Measurements from ENCODE around the gene GAL3ST2.
"Not testable (repeated sequence)": the region's sequence is repeated elsewhere in the genome, so short reads cannot be mapped to it uniquely, and the experiment has no call there.

DNA sequence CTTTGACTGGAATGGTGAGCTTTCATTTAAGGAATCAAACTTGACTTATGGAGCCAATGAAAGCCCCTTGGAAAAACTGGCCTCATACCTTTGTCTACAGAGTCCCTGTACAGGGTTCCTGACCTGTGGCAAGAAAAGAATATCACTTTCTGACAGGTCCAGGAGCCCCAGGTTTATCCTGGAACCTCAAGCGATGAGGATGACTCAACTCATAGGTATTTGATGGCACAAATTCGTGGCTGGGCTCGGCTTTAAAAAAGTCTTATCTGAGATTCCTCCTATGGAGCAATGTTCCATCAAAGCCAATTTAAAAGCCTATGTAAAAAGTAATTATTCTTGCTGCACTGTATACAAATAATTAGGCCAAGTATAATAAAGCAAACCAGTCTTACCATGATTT is 14.8 kb downstream of the GAL3ST2 start:
- TF ChIP-seq, protein P1, sequence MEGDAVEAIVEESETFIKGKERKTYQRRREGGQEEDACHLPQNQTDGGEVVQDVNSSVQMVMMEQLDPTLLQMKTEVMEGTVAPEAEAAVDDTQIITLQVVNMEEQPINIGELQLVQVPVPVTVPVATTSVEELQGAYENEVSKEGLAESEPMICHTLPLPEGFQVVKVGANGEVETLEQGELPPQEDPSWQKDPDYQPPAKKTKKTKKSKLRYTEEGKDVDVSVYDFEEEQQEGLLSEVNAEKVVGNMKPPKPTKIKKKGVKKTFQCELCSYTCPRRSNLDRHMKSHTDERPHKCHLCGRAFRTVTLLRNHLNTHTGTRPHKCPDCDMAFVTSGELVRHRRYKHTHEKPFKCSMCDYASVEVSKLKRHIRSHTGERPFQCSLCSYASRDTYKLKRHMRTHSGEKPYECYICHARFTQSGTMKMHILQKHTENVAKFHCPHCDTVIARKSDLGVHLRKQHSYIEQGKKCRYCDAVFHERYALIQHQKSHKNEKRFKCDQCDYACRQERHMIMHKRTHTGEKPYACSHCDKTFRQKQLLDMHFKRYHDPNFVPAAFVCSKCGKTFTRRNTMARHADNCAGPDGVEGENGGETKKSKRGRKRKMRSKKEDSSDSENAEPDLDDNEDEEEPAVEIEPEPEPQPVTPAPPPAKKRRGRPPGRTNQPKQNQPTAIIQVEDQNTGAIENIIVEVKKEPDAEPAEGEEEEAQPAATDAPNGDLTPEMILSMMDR (IDR thresholded peaks at IDR 0.05), result not testable (repeated sequence)
- TF ChIP-seq RFX5 (IDR thresholded peaks at IDR 0.05; ENCODE audit: low read length); YY1 (IDR thresholded peaks at IDR 0.05; ENCODE audit: low read depth); GABPA (IDR thresholded peaks at IDR 0.05; ENCODE audit: low read depth); POLR2AphosphoS5 (IDR thresholded peaks at IDR 0.05; ENCODE audit: low read depth, low read length); JUND (IDR thresholded peaks at IDR 0.05); MXI1 (IDR thresholded peaks at IDR 0.05; ENCODE audit: low read depth, low read length); TAF1 (IDR thresholded peaks at IDR 0.05; ENCODE audit: borderline replicate concordance, low read depth, low read length); CHD2 (IDR thresholded peaks at IDR 0.05; ENCODE audit: low read length, partially characterized antibody); EP300 (IDR thresholded peaks at IDR 0.05; ENCODE audit: borderline replicate concordance in 1 of 2, low read depth in 1 of 2, low read length in 1 of 2): not testable (repeated sequence)
- TF ChIP-seq, protein P2, sequence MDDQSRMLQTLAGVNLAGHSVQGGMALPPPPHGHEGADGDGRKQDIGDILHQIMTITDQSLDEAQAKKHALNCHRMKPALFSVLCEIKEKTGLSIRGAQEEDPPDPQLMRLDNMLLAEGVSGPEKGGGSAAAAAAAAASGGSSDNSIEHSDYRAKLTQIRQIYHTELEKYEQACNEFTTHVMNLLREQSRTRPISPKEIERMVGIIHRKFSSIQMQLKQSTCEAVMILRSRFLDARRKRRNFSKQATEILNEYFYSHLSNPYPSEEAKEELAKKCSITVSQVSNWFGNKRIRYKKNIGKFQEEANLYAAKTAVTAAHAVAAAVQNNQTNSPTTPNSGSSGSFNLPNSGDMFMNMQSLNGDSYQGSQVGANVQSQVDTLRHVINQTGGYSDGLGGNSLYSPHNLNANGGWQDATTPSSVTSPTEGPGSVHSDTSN (IDR thresholded peaks at IDR 0.05), result not testable (repeated sequence)
- TF ChIP-seq, protein P3, sequence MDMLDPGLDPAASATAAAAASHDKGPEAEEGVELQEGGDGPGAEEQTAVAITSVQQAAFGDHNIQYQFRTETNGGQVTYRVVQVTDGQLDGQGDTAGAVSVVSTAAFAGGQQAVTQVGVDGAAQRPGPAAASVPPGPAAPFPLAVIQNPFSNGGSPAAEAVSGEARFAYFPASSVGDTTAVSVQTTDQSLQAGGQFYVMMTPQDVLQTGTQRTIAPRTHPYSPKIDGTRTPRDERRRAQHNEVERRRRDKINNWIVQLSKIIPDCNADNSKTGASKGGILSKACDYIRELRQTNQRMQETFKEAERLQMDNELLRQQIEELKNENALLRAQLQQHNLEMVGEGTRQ (IDR thresholded peaks at IDR 0.05; ENCODE audit: borderline replicate concordance, low read depth, low read length), result not testable (repeated sequence)
- TF ChIP-seq, protein P4, sequence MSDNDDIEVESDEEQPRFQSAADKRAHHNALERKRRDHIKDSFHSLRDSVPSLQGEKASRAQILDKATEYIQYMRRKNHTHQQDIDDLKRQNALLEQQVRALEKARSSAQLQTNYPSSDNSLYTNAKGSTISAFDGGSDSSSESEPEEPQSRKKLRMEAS (IDR thresholded peaks at IDR 0.05; ENCODE audit: low read depth), result not testable (repeated sequence)
- TF ChIP-seq, protein P5, sequence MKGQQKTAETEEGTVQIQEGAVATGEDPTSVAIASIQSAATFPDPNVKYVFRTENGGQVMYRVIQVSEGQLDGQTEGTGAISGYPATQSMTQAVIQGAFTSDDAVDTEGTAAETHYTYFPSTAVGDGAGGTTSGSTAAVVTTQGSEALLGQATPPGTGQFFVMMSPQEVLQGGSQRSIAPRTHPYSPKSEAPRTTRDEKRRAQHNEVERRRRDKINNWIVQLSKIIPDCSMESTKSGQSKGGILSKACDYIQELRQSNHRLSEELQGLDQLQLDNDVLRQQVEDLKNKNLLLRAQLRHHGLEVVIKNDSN (IDR thresholded peaks at IDR 0.05; ENCODE audit: borderline replicate concordance, low read depth), result not testable (repeated sequence)
